HEK293 (cell line): Measurements from ENCODE around the gene GLIS1.

Source experiments
- CTCF ChIA-PET: fragments of 350-600 bp; formaldehyde crosslinking; extraction: SDS; loops from one replicate; lab custom pipeline; 2021; ENCODE audit warnings: antibody characterized with exemption; lab: Yijun Ruan, JAX
- POLR2A ChIA-PET: fragments of 300-600 bp; formaldehyde crosslinking; extraction: SDS; loops from one replicate; lab custom pipeline; 2020; ENCODE audit warnings: antibody characterized with exemption, inconsistent platforms; lab: Yijun Ruan, JAX
- H3K27ac ChIP-seq: fragments of 200-500 bp; sonication (Bioruptor generic); 2 replicates; pipeline ENCODE4 v1.5.1; 2014; ENCODE audit warnings: low read depth, low read length, control low read depth, inconsistent platforms; ENCODE audit errors: extremely low read depth
- H3K36me3 ChIP-seq, 2 experiments: fragments of 200-500 bp in 1 of 2; sonication (Bioruptor generic) in 1 of 2; 1 replicate in 1 of 2; 2 replicates in 1 of 2; pipeline ENCODE4 v1.5.1; 2014 to 2017; ENCODE audit warnings: inconsistent platforms in 2 of 2, low read length in 2 of 2; ENCODE audit not compliant: control insufficient read depth in 2 of 2, insufficient read depth in 1 of 2
- H3K4me1 ChIP-seq: fragments of 200-500 bp; sonication (Bioruptor generic); 2 replicates; pipeline ENCODE4 v1.5.1; 2014; ENCODE audit warnings: mild to moderate bottlenecking, low read length, inconsistent platforms; ENCODE audit not compliant: control insufficient read depth, insufficient read depth
- H3K4me3 ChIP-seq: 2 replicates; pipeline ENCODE4 v1.5.1; 2011; ENCODE audit warnings: low read depth, mild to moderate bottlenecking, control low read depth, low read length, moderate library complexity
- H3K9me3 ChIP-seq: fragments of 200-500 bp; sonication (Bioruptor generic); 2 replicates; pipeline ENCODE4 v1.5.1; 2014; ENCODE audit warnings: low read depth, low read length, inconsistent platforms; ENCODE audit not compliant: control insufficient read depth, insufficient read depth
- GFI1B ChIP-seq: fragments of 450-650 bp; formaldehyde crosslinking; IDR thresholded peaks from 2 replicates; pipeline ENCODE4 v1.5.1; 2016; ENCODE audit warnings: missing biosample characterization, missing genetic modification characterization
- GLIS1 ChIP-seq: fragments of 450-650 bp; formaldehyde crosslinking; IDR thresholded peaks from 2 replicates; pipeline ENCODE4 v1.5.1; 2016; ENCODE audit warnings: missing biosample characterization, missing genetic modification characterization
- HOXD13 ChIP-seq: sonication (generic); formaldehyde crosslinking; IDR thresholded peaks from 2 replicates; pipeline ENCODE4 v1.8.0; 2022; ENCODE audit warnings: missing genetic modification reagents, borderline replicate concordance
- INSM2 ChIP-seq: fragments of 450-650 bp; formaldehyde crosslinking; IDR thresholded peaks from 2 replicates; pipeline ENCODE4 v1.5.1; 2016; ENCODE audit warnings: missing biosample characterization, missing genetic modification characterization
- KLF1 ChIP-seq: fragments of 450-650 bp; formaldehyde crosslinking; IDR thresholded peaks from 2 replicates; pipeline ENCODE4 v1.5.1; 2016; ENCODE audit warnings: missing biosample characterization, missing genetic modification characterization
- PRDM10 ChIP-seq: fragments of 450-650 bp; formaldehyde crosslinking; IDR thresholded peaks from 2 replicates; pipeline ENCODE4 v1.5.1; 2016; ENCODE audit warnings: missing biosample characterization, missing genetic modification characterization
- YY2 ChIP-seq: fragments of 450-650 bp; formaldehyde crosslinking; IDR thresholded peaks from 2 replicates; pipeline ENCODE4 v1.5.1; 2016; ENCODE audit warnings: missing biosample characterization, missing genetic modification characterization
- ZBTB44 ChIP-seq: fragments of 450-650 bp; IDR thresholded peaks from 2 replicates; pipeline ENCODE4 v1.5.1; 2018; ENCODE audit warnings: missing biosample characterization, mild to moderate bottlenecking, missing genetic modification characterization
- ZFHX2 ChIP-seq: fragments of 450-650 bp; formaldehyde crosslinking; conservative IDR thresholded peaks from 2 replicates; pipeline ENCODE4 v1.5.1; 2016; ENCODE audit warnings: missing biosample characterization, missing genetic modification characterization
- ZIC2 ChIP-seq: fragments of 450-650 bp; formaldehyde crosslinking; IDR thresholded peaks from 2 replicates; pipeline ENCODE4 v1.5.1; 2016; ENCODE audit warnings: missing biosample characterization, missing genetic modification characterization
- ZNF132 ChIP-seq: fragments of 450-650 bp; formaldehyde crosslinking; IDR thresholded peaks from 2 replicates; pipeline ENCODE4 v1.5.1; 2017; ENCODE audit warnings: missing biosample characterization, missing genetic modification characterization, borderline replicate concordance
- ZNF169 ChIP-seq: fragments of 450-650 bp; formaldehyde crosslinking; IDR thresholded peaks from 2 replicates; pipeline ENCODE4 v1.5.1; 2016; ENCODE audit warnings: missing biosample characterization, missing genetic modification characterization
- ZNF19 ChIP-seq: fragments of 450-650 bp; formaldehyde crosslinking; IDR thresholded peaks from 2 replicates; pipeline ENCODE4; 2016; ENCODE audit warnings: missing biosample characterization, missing genetic modification characterization, low read depth
- ZNF214 ChIP-seq: fragments of 450-650 bp; formaldehyde crosslinking; IDR thresholded peaks from 2 replicates; pipeline ENCODE4 v1.5.1; 2017; ENCODE audit warnings: missing biosample characterization, mild to moderate bottlenecking, missing genetic modification characterization, borderline replicate concordance
- ZNF24 ChIP-seq: fragments of 450-650 bp; formaldehyde crosslinking; IDR thresholded peaks from 2 replicates; pipeline ENCODE4 v1.5.1; 2016; ENCODE audit warnings: missing biosample characterization, missing genetic modification characterization
- ZNF362 ChIP-seq: fragments of 450-650 bp; formaldehyde crosslinking; IDR thresholded peaks from 2 replicates; pipeline ENCODE4 v1.5.1; 2016; ENCODE audit warnings: missing biosample characterization, missing genetic modification characterization
- ZNF404 ChIP-seq: fragments of 450-650 bp; formaldehyde crosslinking; IDR thresholded peaks from 2 replicates; pipeline ENCODE4 v1.5.1; 2017; ENCODE audit warnings: missing biosample characterization, missing genetic modification characterization
- ZNF530 ChIP-seq: fragments of 450-650 bp; formaldehyde crosslinking; IDR thresholded peaks from 2 replicates; pipeline ENCODE4 v1.5.1; 2016; ENCODE audit warnings: low read depth, missing biosample characterization, missing genetic modification characterization
- ZNF544 ChIP-seq: fragments of 450-650 bp; formaldehyde crosslinking; IDR thresholded peaks from 2 replicates; pipeline ENCODE4 v1.5.0; 2017; ENCODE audit warnings: missing biosample characterization, missing genetic modification characterization
- ZNF560 ChIP-seq: fragments of 450-650 bp; formaldehyde crosslinking; IDR thresholded peaks from 2 replicates; pipeline ENCODE4 v1.5.1; 2017; ENCODE audit warnings: missing biosample characterization, missing genetic modification characterization, borderline replicate concordance
- ZNF571 ChIP-seq: fragments of 450-650 bp; formaldehyde crosslinking; IDR thresholded peaks from 2 replicates; pipeline ENCODE4 v1.5.0; 2017; ENCODE audit warnings: missing biosample characterization, missing genetic modification characterization
- ZNF621 ChIP-seq: fragments of 450-650 bp; formaldehyde crosslinking; IDR thresholded peaks from 2 replicates; pipeline ENCODE4 v1.5.1; 2017; ENCODE audit warnings: missing biosample characterization, missing genetic modification characterization
- ZNF629 ChIP-seq: fragments of 450-650 bp; formaldehyde crosslinking; IDR thresholded peaks from 2 replicates; pipeline ENCODE4 v1.5.1; 2017; ENCODE audit warnings: missing biosample characterization, missing genetic modification characterization
- ZNF670 ChIP-seq: fragments of 450-650 bp; formaldehyde crosslinking; IDR thresholded peaks from 2 replicates; pipeline ENCODE4 v1.5.1; 2016; ENCODE audit warnings: missing biosample characterization, missing genetic modification characterization, low read depth
- ZNF785 ChIP-seq: fragments of 450-650 bp; formaldehyde crosslinking; IDR thresholded peaks from 2 replicates; pipeline ENCODE4 v1.5.1; 2016; ENCODE audit warnings: missing biosample characterization, missing genetic modification characterization
- TF ChIP-seq, protein P1 (sequence below): fragments of 450-650 bp; formaldehyde crosslinking; IDR thresholded peaks from 2 replicates; pipeline ENCODE4 v1.5.1; 2016; ENCODE audit warnings: missing biosample characterization, missing genetic modification characterization, low read depth
- TF ChIP-seq, protein P2 (sequence below): fragments of 450-650 bp; formaldehyde crosslinking; IDR thresholded peaks from 2 replicates; pipeline ENCODE4 v1.5.1; 2017; ENCODE audit warnings: missing biosample characterization, missing genetic modification characterization

Gene GLIS1

GRCh38 chr1:53733975-53734649 is 4.9 kb downstream of the GLIS1 start:
- Histone ChIP-seq H3K9me3 (no peaks in the 10 kb centered on the region), H3K4me1 (peaks cover 26% of the 10 kb centered on the region), H3K36me3 (no peaks in the 10 kb centered on the region), H3K27ac (peak overlapping the region; percentile 31; the same call in 1 of the 2 replicates), H3K4me3 (no peak overlapping the region)
- ChIA-PET POLR2A (no interaction called here), CTCF (interaction anchor here (1.2 to 1.5 kb wide), 2 partner anchors 18 to 20 kb away, joined by 3 read pairs; no protein-coding TSS in a partner anchor)
- TF ChIP-seq, protein P1, sequence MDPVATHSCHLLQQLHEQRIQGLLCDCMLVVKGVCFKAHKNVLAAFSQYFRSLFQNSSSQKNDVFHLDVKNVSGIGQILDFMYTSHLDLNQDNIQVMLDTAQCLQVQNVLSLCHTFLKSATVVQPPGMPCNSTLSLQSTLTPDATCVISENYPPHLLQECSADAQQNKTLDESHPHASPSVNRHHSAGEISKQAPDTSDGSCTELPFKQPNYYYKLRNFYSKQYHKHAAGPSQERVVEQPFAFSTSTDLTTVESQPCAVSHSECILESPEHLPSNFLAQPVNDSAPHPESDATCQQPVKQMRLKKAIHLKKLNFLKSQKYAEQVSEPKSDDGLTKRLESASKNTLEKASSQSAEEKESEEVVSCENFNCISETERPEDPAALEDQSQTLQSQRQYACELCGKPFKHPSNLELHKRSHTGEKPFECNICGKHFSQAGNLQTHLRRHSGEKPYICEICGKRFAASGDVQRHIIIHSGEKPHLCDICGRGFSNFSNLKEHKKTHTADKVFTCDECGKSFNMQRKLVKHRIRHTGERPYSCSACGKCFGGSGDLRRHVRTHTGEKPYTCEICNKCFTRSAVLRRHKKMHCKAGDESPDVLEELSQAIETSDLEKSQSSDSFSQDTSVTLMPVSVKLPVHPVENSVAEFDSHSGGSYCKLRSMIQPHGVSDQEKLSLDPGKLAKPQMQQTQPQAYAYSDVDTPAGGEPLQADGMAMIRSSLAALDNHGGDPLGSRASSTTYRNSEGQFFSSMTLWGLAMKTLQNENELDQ (tag by site-specific recombination), result no peak
- TF ChIP-seq ZNF404 (tag by site-specific recombination), result no peak
- TF ChIP-seq INSM2, result no peak
- TF ChIP-seq ZNF169 (tag by site-specific recombination), result no peak
- no peak for TF ChIP-seq ZNF19 (tag by site-specific recombination)
- TF ChIP-seq ZFHX2 (tag by site-specific recombination), result no peak
- no peak for TF ChIP-seq GFI1B (tag by site-specific recombination)
- peak; percentile 88 for TF ChIP-seq ZNF629 (tag by site-specific recombination)
- TF ChIP-seq HOXD13, result no peak
- peak; percentile 86 for TF ChIP-seq ZNF362 (tag by site-specific recombination)
- TF ChIP-seq ZNF621 (tag by site-specific recombination), result no peak
- TF ChIP-seq ZNF132 (tag by site-specific recombination), result no peak
- TF ChIP-seq ZNF670 (tag by site-specific recombination), result no peak
- no peak for TF ChIP-seq ZNF544 (tag by site-specific recombination)
- no peak for TF ChIP-seq ZNF785 (tag by site-specific recombination)
- TF ChIP-seq ZIC2, result no peak
- TF ChIP-seq PRDM10 (tag by site-specific recombination), result peak; percentile 78; the same call in 1 of the 2 replicates
- TF ChIP-seq, protein P2, sequence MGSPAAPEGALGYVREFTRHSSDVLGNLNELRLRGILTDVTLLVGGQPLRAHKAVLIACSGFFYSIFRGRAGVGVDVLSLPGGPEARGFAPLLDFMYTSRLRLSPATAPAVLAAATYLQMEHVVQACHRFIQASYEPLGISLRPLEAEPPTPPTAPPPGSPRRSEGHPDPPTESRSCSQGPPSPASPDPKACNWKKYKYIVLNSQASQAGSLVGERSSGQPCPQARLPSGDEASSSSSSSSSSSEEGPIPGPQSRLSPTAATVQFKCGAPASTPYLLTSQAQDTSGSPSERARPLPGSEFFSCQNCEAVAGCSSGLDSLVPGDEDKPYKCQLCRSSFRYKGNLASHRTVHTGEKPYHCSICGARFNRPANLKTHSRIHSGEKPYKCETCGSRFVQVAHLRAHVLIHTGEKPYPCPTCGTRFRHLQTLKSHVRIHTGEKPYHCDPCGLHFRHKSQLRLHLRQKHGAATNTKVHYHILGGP (tag by site-specific recombination), result no peak
- no peak for TF ChIP-seq ZNF214 (tag by site-specific recombination)
- no peak for TF ChIP-seq ZBTB44
- no peak for TF ChIP-seq KLF1 (tag by site-specific recombination)
- no peak for TF ChIP-seq YY2 (tag by site-specific recombination)
- TF ChIP-seq GLIS1, result no peak
- TF ChIP-seq ZNF530 (tag by site-specific recombination), result no peak
- no peak for TF ChIP-seq ZNF560
- peak; percentile 27; the same call in 1 of the 2 replicates for TF ChIP-seq ZNF24
- TF ChIP-seq ZNF571 (tag by site-specific recombination), result no peak
